Choroid plexus epithelial cell (primary cell): ENCODE measurements around the gene GXYLT2.

Source experiments
- DNase-seq: peaks from one replicate; pipeline ENCODE4 v3.0.0-alpha.2; 2010; ENCODE audit warnings: low read depth
- H3K4me3 ChIP-seq: 2 replicates; pipeline ENCODE4 v1.5.1; 2011; ENCODE audit warnings: low read depth, mild to moderate bottlenecking, control low read depth, low read length, moderate library complexity
- TF ChIP-seq, protein P1 (sequence below): conservative IDR thresholded peaks from 2 replicates; pipeline ENCODE4 v1.5.1; 2011; ENCODE audit warnings: low read depth, mild to moderate bottlenecking, control low read depth, inconsistent platforms, low read length, moderate library complexity

Gene GXYLT2

DNA sequence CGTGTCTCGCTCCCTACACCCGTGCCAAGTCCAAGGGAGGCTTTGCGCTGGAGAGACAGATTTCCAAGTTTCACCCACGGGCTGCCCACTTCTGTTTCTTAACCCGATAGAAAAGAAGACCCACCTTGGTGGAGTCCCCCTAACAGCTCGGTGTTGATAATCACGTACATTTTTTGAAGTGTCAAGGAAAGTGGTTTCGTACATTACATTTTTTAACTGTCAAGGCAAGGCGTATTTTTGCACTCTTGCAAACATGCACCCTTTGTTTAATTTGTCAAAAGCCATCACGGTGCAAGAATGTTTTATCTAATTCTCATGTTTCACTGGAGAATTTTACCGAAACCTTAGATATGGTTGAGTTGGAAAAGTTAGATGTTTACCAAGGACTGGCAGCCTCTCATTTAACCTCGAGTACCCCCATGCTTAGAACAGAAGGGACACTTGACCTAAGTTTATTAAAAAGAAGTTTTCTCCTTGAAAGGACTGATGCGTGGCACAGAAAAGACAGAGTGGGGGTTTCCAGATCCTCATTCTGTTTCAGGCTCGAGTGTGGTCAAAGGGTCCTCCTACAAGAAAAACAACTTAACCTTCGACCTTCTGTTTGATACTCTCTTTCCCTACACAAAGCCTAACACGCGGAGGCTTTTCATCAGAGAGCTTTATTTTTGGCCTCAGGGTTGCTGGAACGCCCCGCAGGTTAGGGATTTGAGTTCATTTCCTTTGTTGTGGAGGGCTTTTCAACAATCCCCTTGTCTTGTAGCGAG, 882 bp downstream of the GXYLT2 start:
- peak; percentile 46 for DNase-seq
- peak overlapping the region; percentile 72 for H3K4me3 ChIP-seq
- TF ChIP-seq, protein P1, sequence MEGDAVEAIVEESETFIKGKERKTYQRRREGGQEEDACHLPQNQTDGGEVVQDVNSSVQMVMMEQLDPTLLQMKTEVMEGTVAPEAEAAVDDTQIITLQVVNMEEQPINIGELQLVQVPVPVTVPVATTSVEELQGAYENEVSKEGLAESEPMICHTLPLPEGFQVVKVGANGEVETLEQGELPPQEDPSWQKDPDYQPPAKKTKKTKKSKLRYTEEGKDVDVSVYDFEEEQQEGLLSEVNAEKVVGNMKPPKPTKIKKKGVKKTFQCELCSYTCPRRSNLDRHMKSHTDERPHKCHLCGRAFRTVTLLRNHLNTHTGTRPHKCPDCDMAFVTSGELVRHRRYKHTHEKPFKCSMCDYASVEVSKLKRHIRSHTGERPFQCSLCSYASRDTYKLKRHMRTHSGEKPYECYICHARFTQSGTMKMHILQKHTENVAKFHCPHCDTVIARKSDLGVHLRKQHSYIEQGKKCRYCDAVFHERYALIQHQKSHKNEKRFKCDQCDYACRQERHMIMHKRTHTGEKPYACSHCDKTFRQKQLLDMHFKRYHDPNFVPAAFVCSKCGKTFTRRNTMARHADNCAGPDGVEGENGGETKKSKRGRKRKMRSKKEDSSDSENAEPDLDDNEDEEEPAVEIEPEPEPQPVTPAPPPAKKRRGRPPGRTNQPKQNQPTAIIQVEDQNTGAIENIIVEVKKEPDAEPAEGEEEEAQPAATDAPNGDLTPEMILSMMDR = no peak

DNA sequence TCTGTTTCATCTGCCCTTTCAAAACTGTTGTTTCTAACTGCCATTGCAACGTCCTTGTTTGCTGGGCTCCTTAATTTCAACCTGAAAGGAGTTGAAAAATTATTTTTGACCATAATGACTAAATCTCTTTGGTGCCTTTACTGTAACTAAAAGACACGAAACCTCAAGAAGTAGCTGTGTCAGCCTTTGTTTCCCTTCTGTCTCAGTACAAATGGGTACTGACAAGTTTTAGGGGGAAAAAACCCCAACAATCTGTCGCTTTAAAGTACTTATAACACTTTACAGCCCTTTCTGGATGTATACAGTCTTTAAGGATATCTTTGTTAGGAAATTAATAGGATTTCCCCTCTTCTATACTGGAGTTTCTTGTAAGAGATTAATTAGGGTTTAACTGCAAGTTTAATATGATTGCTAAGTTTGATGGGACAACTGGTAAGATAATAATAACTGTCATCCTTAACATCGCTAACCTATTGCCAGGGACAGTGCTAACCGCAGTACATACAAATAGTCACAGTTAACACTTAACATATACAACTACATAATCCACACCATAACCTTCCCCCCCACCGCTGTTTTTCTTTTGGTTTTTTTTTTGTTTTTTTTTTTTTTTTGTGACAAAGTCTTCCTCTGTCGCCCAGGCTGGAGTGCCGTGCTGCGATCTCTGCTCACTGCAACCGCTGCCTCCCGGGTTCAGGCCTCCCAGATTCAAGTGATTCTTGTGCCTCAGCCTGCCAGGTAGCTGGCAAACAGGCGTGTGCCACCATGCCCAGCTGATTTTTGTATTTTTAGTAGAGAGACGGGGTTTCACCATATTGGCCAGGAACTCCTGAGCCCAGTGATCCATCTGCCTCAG, 1.7 kb downstream of the GXYLT2 start:
- DNase-seq = no peak
- H3K4me3 ChIP-seq = peak overlapping the region; percentile 72
- TF ChIP-seq, protein P1 = no peak

DNA sequence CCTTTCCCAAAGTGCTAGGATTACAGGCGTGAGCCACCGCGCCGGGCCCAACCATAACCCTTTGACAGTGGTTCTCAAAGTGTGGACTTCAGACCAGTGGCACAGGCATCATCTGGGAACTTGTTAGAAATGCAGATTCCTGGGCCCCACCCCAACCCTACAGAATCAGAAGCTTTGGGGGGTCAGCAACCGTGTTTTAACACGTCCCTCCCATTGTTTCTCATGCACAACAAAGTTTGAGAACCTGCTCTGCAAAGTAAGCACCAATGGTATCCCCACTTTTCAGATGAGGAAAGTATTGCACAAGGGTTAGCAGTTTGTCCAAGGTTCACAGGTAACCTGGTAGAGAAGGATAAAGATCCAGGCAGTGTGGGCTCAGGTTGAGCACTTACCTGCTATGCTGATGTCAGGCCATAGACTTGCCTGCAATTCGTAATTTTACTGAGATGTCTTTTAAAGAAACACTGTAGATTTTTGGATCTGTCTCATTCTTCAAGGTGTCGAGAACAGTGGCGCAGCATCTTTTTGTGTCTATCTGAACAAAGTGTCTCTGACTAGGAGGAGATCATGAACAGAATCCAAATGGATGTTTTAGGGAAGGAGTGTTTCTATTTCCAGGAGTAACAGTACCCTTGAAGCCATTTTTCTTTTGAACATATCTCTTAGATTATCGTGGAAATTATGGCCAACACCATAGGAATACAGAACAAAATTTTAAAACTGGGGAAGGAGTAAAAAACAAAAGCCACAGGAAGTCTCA, 2.5 kb downstream of the GXYLT2 start:
- peak overlapping the region; percentile 72 for H3K4me3 ChIP-seq
- no peak for DNase-seq
- TF ChIP-seq, protein P1 = no peak

DNA sequence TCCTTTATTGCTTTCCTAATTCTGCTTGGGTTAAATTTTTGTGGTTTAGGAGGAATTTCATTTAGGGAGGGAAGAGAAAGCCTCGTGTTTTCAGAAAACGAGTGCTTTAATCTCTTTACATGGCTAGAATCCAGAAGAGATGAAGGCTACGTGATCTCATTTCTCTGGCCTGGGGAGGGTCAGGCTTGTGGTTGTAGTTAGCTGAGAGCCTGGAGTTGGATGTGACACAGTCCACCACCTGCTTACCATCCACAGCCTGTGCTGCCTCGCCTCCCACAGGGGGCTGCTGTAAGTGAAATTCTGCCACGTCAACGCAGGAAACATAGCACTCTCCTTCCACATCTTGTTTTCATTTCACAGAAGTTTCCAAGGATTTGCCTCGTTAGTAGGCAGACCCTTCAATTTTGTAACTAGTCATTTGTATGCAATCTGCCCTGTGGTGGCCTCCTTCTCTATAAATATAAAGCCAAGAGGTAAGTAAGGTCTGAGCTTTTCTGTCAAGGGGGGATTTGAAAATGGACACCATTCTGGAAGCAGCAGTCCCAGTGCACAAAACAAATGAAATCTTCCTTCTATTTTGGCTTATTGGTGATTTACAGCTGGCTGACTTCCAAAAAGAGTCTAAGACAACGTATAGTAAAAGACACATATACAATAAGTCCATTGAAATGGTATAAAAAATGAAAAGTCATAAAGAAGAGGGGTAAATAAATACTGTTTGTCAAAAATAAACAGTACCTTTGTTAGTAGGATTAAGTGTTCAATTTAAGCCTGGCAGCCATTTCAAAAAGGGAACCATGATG, 3.4 kb downstream of the GXYLT2 start:
- TF ChIP-seq, protein P1 = peak; percentile 43
- DNase-seq = peak; percentile 100
- H3K4me3 ChIP-seq = peak overlapping the region; percentile 21

DNA sequence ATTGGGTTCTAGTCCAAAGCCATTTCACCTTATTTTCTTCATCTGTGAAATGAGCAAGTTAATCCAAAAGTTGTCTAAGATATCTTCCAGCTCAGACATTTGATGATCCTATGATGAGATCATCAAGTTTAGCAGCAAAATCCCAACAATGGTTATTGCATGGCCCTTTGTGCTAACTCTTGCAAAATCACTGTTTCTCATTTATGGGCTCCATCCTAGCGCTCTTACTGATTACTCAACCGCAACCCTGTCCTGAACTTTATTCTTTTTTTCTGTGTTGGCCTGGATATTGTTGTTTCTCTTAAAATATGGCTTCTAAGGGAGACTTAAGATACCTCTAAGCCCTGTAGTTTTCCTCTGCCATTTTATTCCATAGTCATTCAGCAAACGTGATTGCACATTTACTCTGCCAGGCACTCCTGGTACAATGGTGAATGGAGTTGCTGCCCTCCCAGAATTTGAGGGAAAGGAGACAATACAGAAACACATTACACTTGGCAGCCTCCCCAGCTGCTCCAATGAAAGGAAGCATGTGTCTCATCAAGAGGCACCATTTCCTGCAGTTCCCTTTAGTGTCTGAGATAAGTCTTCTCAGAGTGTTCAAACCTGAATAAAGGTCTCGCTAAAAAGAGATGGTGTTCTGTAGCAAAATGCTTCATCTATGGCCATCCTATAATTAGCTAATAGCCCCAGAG, 4.4 kb downstream of the GXYLT2 start:
- TF ChIP-seq, protein P1 = no peak

DNA sequence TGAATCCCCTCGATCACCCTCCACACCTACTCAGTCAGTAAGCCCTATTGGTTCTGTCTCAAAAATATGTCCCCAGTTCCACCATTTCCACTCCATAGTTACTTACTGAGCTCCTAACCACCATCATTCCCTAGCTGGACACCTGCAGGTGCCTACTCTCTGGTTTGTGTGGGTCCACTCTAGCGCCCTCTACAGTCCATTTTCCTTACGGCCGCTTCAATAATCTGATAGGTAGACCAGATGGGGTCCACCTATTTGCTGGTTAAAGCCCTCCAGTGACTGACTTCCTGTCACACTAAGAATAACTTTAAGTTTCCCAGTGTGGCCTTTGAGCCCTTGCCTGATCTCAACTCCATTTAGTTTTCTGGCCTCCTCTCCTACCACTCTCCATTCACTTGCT, 5.0 kb downstream of the GXYLT2 start:
- peak; percentile 30 for DNase-seq
- TF ChIP-seq, protein P1 = peak; percentile 45
- H3K4me3 ChIP-seq = no peak overlapping the region

More for the DNA sequence above, 4.4 kb downstream of the GXYLT2 start:
- no peak overlapping the region for H3K4me3 ChIP-seq
- peak; percentile 96 for DNase-seq
